HepG2 (cell line): Measurements from ENCODE around the gene KLB. TPM values are rescaled to one million over a fixed set of nuclear protein-coding genes. Genes with fewer than 3 reads are reported as not detected.

Source experiments
- DNMT1 ChIP-seq: sonication (generic); formaldehyde crosslinking; IDR thresholded peaks from 2 replicates; pipeline ENCODE4 v1.5.1; 2020; ENCODE audit warnings: mild to moderate bottlenecking, missing genetic modification reagents
- ELF1 ChIP-seq: sonication (generic); formaldehyde crosslinking; IDR thresholded peaks from 2 replicates; pipeline ENCODE4 v1.4.0; 2020; ENCODE audit warnings: missing genetic modification reagents
- FOXP1 ChIP-seq, 2 experiments: fragments of 450-650 bp in 1 of 2; IDR thresholded peaks; 2 replicates each; pipeline ENCODE4 v1.6.1; 2017 to 2018; ENCODE audit warnings: antibody characterized with exemption in 1 of 2
- HMG20B ChIP-seq: conservative IDR thresholded peaks from 2 replicates; pipeline ENCODE4 v1.6.1; 2016; ENCODE audit warnings: missing genetic modification reagents, missing compliant biosample characterization
- MAFG ChIP-seq: sonication (generic); formaldehyde crosslinking; IDR thresholded peaks from 2 replicates; pipeline ENCODE4 v1.5.1; 2020; ENCODE audit warnings: mild to moderate bottlenecking, missing genetic modification reagents
- MEF2D ChIP-seq: sonication (generic); formaldehyde crosslinking; IDR thresholded peaks from 2 replicates; pipeline ENCODE4 v1.5.1; 2020; ENCODE audit warnings: mild to moderate bottlenecking, missing genetic modification reagents
- RARG ChIP-seq: sonication (generic); formaldehyde crosslinking; IDR thresholded peaks from 2 replicates; pipeline ENCODE4 v1.4.0; 2020; ENCODE audit warnings: low read depth, mild to moderate bottlenecking, missing genetic modification reagents
- REL ChIP-seq: sonication (generic); formaldehyde crosslinking; conservative IDR thresholded peaks from 2 replicates; pipeline ENCODE4 v1.8.0; 2022; ENCODE audit warnings: mild to moderate bottlenecking, missing genetic modification reagents, moderate library complexity
- SIX1 ChIP-seq: sonication (generic); formaldehyde crosslinking; IDR thresholded peaks from 2 replicates; pipeline ENCODE4 v1.4.0; 2020; ENCODE audit warnings: missing genetic modification reagents, borderline replicate concordance
- SMAD3 ChIP-seq: sonication (generic); formaldehyde crosslinking; IDR thresholded peaks from 2 replicates; pipeline ENCODE4 v1.4.0; 2020; ENCODE audit warnings: missing genetic modification reagents
- SRSF1 ChIP-seq: fragments of 200-400 bp; formaldehyde crosslinking; optimal IDR thresholded peaks from 2 replicates; pipeline ENCODE3; 2017; ENCODE audit warnings: mild to moderate bottlenecking, low read depth, low read length, moderate library complexity
- THYN1 ChIP-seq: sonication (generic); formaldehyde crosslinking; IDR thresholded peaks from 2 replicates; pipeline ENCODE4 v1.8.1; 2023; ENCODE audit warnings: low read depth, mild to moderate bottlenecking, moderate library complexity, missing genetic modification reagents, borderline replicate concordance
- ZC3H4 ChIP-seq: sonication (generic); formaldehyde crosslinking; IDR thresholded peaks from 2 replicates; pipeline ENCODE4 v1.4.0; 2020; ENCODE audit warnings: missing genetic modification reagents, borderline replicate concordance
- ZNF292 ChIP-seq: sonication (generic); formaldehyde crosslinking; IDR thresholded peaks from 2 replicates; pipeline ENCODE4 v1.8.1; 2022; ENCODE audit warnings: mild to moderate bottlenecking, low read depth, missing genetic modification reagents, borderline replicate concordance
- ZNF552 ChIP-seq: sonication (generic); formaldehyde crosslinking; IDR thresholded peaks from 2 replicates; pipeline ENCODE4 v1.9.0; 2022; ENCODE audit warnings: missing genetic modification reagents, mild to moderate bottlenecking, borderline replicate concordance
- ZNF652 ChIP-seq: IDR thresholded peaks from 2 replicates; pipeline ENCODE4 v1.6.1; 2016; ENCODE audit warnings: low read depth, borderline replicate concordance
- ZNF878 ChIP-seq: sonication (generic); formaldehyde crosslinking; IDR thresholded peaks from 2 replicates; pipeline ENCODE4 v1.8.1; 2023; ENCODE audit warnings: mild to moderate bottlenecking, missing genetic modification reagents, moderate library complexity
- polyA plus RNA-seq, 8 experiments: library from polyadenylated mRNA; depleted of rRNA in 3 of 8; stranded (reverse) in 7 of 8; unstranded in 1 of 8; fragments of >200 nt; fragmentation: Illumina TruSeq in 4 of 8; extraction: Trizol in 4 of 8; gene quantifications; 2 replicates each; pipeline versions ENCODE4 v1.2.1 to v1.2.3, GENCODE V29; 2011 to 2016; ENCODE audit warnings: low read depth in 4 of 8, missing spikeins in 1 of 8, mixed read lengths in 1 of 8; ENCODE audit not compliant: insufficient read depth in 1 of 8
- total RNA-seq, 5 experiments: library from RNA; depleted of rRNA; stranded (reverse); fragments of >200 nt; fragmentation: Illumina TruSeq; extraction: Trizol; gene quantifications; 2 replicates each; pipeline ENCODE4 v1.2.3, GENCODE V29; 2016; ENCODE audit warnings: low read depth in 1 of 5
- TF ChIP-seq, protein P1 (sequence below): sonication (generic); formaldehyde crosslinking; IDR thresholded peaks from 2 replicates; pipeline ENCODE4 v1.4.0; 2020; ENCODE audit warnings: missing genetic modification reagents; ENCODE audit errors: not compliant biosample characterization
- TF ChIP-seq, protein P2 (sequence below): sonication (generic); formaldehyde crosslinking; IDR thresholded peaks from 2 replicates; pipeline ENCODE4 v1.4.0; 2020; ENCODE audit warnings: missing genetic modification reagents, borderline replicate concordance
- TF ChIP-seq, protein P3 (sequence below): sonication (generic); formaldehyde crosslinking; conservative IDR thresholded peaks from 2 replicates; pipeline ENCODE4 v1.5.0; 2020; ENCODE audit warnings: missing genetic modification reagents
- TF ChIP-seq, protein P4 (sequence below): sonication (generic); formaldehyde crosslinking; IDR thresholded peaks from 2 replicates; pipeline ENCODE4 v1.5.1; 2020; ENCODE audit warnings: missing genetic modification reagents, mild to moderate bottlenecking, borderline replicate concordance
- TF ChIP-seq, protein P5 (sequence below): sonication (generic); formaldehyde crosslinking; IDR thresholded peaks from 2 replicates; pipeline ENCODE4 v1.4.0; 2020; ENCODE audit warnings: missing genetic modification reagents, borderline replicate concordance

KLB gene
- total and polyA plus RNA-seq, 2 of the 13 experiments (the other 11 are each of a cell fraction or from before 2014, with no cell fraction given), result 25.3 to 82.0 TPM

DNA sequence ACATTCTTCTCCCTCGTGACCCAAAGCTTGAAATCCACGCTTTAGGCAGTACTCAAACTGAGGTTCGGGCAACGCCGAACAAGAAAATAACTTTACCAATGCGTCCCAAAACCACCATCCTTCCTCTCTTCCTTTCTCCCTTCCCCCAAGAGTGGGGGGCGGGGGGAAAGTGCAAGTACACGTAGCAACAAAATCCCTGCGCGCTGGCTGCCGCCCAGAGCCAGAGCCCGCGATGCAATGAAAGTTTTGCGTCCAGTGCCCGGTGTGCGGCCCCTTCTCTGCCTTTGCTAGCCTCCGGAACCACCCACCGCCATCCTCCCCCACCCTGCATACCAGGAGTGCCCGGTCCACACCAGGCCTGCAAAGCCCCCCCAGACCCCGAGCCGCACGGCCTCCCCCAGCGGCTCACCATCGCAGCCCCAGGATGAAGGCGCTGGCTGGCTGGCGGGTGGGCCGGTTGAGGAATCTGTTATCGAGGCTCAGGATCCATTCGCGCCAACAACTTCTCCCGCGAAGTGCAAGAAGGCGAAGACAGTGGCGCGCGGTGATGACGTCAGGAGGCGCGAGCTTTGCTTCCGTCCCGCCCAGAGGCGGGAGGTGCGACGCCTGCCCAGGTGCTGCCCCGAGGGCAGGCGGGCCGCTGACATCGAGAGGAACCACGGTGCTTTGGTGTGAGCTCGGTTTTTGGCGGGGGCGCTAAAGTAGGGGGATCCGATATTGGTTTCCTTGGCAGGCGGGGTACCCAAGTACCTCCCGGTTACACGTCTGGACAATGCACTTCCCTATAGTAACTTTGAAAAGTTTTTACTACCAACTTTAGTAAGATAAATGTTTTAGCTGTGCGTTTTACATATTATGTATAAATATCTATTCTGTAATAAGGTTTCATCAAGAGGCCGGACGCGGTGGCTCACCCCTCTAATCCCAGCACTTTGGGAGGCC is 40.6 kb upstream of the KLB start, which contains the start of gene RFC1 (continued):
- peak; percentile 92 for TF ChIP-seq RARG
- TF ChIP-seq SIX1 (CRISPR knock-in tag), result no peak
- TF ChIP-seq, protein P1, sequence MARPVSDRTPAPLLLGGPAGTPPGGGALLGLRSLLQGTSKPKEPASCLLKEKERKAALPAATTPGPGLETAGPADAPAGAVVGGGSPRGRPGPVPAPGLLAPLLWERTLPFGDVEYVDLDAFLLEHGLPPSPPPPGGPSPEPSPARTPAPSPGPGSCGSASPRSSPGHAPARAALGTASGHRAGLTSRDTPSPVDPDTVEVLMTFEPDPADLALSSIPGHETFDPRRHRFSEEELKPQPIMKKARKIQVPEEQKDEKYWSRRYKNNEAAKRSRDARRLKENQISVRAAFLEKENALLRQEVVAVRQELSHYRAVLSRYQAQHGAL (CRISPR knock-in tag), result peak; percentile 81
- TF ChIP-seq ZNF552 (CRISPR knock-in tag), result peak; percentile 99
- TF ChIP-seq SMAD3 (CRISPR knock-in tag), result peak; percentile 75; the same call in 1 of the 2 replicates
- TF ChIP-seq, protein P2, sequence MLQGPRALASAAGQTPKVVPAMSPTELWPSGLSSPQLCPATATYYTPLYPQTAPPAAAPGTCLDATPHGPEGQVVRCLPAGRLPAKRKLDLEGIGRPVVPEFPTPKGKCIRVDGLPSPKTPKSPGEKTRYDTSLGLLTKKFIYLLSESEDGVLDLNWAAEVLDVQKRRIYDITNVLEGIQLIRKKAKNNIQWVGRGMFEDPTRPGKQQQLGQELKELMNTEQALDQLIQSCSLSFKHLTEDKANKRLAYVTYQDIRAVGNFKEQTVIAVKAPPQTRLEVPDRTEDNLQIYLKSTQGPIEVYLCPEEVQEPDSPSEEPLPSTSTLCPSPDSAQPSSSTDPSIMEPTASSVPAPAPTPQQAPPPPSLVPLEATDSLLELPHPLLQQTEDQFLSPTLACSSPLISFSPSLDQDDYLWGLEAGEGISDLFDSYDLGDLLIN, result peak; percentile 99; the same call in 1 of the 2 replicates
- TF ChIP-seq REL (CRISPR knock-in tag), result peak; percentile 96
- TF ChIP-seq, protein P3, sequence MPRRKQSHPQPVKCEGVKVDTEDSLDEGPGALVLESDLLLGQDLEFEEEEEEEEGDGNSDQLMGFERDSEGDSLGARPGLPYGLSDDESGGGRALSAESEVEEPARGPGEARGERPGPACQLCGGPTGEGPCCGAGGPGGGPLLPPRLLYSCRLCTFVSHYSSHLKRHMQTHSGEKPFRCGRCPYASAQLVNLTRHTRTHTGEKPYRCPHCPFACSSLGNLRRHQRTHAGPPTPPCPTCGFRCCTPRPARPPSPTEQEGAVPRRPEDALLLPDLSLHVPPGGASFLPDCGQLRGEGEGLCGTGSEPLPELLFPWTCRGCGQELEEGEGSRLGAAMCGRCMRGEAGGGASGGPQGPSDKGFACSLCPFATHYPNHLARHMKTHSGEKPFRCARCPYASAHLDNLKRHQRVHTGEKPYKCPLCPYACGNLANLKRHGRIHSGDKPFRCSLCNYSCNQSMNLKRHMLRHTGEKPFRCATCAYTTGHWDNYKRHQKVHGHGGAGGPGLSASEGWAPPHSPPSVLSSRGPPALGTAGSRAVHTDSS (CRISPR knock-in tag), result no peak
- peak; percentile 66 for TF ChIP-seq ZNF652 (CRISPR knock-in tag)
- peak; percentile 88 for TF ChIP-seq ZNF292
- TF ChIP-seq THYN1, result no peak
- TF ChIP-seq, protein P4, sequence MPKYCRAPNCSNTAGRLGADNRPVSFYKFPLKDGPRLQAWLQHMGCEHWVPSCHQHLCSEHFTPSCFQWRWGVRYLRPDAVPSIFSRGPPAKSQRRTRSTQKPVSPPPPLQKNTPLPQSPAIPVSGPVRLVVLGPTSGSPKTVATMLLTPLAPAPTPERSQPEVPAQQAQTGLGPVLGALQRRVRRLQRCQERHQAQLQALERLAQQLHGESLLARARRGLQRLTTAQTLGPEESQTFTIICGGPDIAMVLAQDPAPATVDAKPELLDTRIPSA (CRISPR knock-in tag), result peak; percentile 79
- TF ChIP-seq ZNF878, result peak; percentile 98
- no peak for TF ChIP-seq MAFG (CRISPR knock-in tag)
- TF ChIP-seq ZC3H4, result no peak
- TF ChIP-seq, protein P5, sequence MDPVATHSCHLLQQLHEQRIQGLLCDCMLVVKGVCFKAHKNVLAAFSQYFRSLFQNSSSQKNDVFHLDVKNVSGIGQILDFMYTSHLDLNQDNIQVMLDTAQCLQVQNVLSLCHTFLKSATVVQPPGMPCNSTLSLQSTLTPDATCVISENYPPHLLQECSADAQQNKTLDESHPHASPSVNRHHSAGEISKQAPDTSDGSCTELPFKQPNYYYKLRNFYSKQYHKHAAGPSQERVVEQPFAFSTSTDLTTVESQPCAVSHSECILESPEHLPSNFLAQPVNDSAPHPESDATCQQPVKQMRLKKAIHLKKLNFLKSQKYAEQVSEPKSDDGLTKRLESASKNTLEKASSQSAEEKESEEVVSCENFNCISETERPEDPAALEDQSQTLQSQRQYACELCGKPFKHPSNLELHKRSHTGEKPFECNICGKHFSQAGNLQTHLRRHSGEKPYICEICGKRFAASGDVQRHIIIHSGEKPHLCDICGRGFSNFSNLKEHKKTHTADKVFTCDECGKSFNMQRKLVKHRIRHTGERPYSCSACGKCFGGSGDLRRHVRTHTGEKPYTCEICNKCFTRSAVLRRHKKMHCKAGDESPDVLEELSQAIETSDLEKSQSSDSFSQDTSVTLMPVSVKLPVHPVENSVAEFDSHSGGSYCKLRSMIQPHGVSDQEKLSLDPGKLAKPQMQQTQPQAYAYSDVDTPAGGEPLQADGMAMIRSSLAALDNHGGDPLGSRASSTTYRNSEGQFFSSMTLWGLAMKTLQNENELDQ (CRISPR knock-in tag), result peak; percentile 79; the same call in 1 of the 2 replicates
- no peak for TF ChIP-seq DNMT1 (CRISPR knock-in tag)
- peak; percentile 78 for TF ChIP-seq ELF1
- TF ChIP-seq FOXP1 (IDR thresholded peaks at IDR 0.05), result no peak
- no peak for TF ChIP-seq FOXP1 (CRISPR knock-in tag; IDR thresholded peaks at IDR 0.05)
- peak; percentile 95 for TF ChIP-seq MEF2D
- no peak for TF ChIP-seq SRSF1
- TF ChIP-seq HMG20B (CRISPR knock-in tag), result no peak
